ENCODE results near the gene SH3BP4.

DNA sequence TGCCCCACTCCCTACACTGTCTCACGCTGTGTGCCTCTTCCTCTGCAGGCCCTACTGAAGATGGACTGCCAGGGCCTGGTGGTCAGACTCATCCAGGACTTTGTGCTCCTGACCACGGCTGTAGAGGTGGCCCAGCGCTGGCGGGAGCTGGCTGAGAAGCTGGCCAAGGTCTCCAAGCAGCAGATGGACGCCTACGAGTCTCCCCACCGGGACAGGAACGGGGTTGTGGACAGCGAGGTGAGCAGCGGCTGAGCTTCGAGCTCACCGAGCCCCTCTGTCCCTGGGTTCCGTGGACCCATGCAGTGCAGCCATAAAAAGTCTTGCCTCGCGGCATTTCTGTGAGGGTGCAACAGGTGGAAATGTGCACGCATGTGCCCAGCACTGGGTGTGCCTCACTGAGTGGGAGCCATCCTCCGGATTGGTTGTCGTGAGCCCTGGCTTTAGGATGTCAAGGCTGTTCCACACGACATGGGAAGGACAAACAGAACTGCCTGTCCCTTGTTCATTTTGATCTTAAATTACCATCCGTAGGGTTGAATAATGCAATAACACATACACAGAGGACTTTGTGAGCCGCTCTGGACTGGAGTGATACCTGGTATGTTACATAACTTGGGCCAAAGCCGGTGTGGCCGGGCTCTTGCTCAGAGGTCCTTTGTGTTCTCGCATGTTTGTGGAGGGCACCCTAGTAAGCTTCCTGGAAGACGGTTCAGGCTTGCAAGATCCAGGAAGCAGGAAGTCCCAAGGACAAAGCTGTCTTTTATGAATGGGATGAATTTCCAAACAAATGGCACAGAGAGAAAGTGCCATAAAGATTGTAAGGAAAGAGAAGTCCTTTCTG is 100.9 kb downstream of the SH3BP4 start:
- TF ChIP-seq, protein P1, sequence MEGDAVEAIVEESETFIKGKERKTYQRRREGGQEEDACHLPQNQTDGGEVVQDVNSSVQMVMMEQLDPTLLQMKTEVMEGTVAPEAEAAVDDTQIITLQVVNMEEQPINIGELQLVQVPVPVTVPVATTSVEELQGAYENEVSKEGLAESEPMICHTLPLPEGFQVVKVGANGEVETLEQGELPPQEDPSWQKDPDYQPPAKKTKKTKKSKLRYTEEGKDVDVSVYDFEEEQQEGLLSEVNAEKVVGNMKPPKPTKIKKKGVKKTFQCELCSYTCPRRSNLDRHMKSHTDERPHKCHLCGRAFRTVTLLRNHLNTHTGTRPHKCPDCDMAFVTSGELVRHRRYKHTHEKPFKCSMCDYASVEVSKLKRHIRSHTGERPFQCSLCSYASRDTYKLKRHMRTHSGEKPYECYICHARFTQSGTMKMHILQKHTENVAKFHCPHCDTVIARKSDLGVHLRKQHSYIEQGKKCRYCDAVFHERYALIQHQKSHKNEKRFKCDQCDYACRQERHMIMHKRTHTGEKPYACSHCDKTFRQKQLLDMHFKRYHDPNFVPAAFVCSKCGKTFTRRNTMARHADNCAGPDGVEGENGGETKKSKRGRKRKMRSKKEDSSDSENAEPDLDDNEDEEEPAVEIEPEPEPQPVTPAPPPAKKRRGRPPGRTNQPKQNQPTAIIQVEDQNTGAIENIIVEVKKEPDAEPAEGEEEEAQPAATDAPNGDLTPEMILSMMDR (IDR thresholded peaks at IDR 0.05), result no peak
- TF ChIP-seq POLR2A (IDR thresholded peaks at IDR 0.05) (no peak), POLR2AphosphoS5 (IDR thresholded peaks at IDR 0.05) (no peak), EP300 (IDR thresholded peaks at IDR 0.05; ENCODE audit: low read depth) (no peak)

All from transverse colon (tissue), 4 donors.